ENCODE data around the gene GPC3.
A peak's percentile ranks its signal among the peaks of the same experiment; 100 is the strongest.
"Not testable (repeated sequence)": the region's sequence is repeated elsewhere in the genome, so short reads cannot be mapped to it uniquely, and the experiment has no call there.

The GPC3 gene

GRCh38 chrX:133834771-133835170 lies 150.6 kb downstream of the GPC3 start:
- DNase-seq: no peak

- no peak for DNase-seq
Observed at GRCh38 chrX:133819546-133819945, 165.8 kb downstream of the GPC3 start.

DNA sequence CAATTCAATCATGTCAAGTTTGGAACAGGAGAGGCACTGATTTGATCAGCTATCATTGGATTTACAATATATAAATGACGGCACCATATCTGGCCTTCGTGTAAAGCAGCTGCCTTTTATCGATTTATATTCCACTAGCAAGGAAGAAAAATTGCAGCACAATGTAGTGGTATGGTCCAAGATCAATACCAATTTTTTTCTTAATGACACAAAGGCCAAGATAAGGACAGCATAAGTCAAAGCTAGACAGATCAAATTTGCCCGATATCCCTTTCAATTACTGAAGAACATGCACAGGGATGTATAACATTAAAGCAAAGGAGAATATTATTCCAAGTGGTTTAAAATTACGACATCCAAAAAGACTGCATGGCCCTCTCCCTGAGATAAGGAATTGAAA lies 167.4 kb downstream of the GPC3 start:
- DNase-seq: no peak

DNA sequence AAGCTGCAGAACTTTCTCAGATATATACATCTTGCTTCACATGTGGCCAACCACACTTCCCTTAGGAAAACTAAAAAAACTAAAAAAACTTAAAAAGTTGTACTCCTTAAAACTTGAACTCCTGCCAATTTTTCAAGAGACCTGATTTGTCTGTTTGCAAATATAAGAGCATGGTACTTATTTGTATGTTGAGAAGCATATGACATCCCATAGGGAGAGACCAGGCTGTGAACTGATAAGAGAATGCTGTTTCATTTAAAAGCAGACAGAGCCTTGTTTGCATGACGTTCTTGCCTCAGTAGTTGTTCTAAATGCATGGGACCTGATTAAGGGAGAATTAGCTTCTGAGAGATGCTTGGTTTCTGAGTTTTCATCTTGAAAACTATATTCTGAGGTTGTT lies 169.9 kb downstream of the GPC3 start:
- DNase-seq: no peak

DNA sequence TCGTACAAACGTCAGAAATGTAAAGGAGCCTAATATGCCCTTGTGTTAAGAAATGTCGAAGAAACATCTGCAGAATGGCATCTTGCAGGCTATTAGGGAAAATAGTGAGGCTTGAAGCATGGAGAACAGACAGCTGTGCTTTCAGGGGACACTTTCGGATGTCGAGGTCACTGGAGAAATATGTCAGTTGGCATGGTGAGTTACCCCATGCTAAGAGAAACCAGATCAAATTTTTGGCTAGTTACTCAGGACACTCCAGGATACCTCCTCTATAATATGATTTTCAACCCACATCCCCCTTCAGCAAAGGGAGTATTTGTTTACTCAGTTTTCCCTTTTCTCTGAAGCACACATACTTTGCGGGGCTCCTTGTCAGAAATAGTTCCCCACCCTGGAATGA lies 171.4 kb downstream of the GPC3 start:
- DNase-seq: no peak

GRCh38 chrX:133812402-133812801 lies 173.0 kb downstream of the GPC3 start:
- no peak for DNase-seq

DNA sequence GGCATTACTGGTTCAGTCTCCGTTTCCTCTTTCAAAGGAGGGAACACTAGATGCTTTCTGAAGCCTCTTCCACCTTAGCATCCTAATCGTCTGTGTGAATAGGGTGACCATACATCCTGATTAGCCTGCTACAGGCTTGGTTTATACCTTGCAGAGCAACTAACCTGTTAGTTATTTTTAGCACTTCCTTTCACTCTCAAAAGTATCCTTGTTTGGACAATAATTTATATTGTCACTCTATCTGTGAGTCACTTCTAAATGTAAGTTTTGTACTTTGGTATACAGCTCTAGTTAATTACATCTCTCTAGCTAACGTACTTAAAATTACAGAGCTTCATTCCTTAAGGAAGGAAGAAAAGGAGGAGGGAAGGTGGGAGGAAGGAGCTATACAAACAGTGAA lies 174.5 kb downstream of the GPC3 start:
- DNase-seq: no peak

DNA sequence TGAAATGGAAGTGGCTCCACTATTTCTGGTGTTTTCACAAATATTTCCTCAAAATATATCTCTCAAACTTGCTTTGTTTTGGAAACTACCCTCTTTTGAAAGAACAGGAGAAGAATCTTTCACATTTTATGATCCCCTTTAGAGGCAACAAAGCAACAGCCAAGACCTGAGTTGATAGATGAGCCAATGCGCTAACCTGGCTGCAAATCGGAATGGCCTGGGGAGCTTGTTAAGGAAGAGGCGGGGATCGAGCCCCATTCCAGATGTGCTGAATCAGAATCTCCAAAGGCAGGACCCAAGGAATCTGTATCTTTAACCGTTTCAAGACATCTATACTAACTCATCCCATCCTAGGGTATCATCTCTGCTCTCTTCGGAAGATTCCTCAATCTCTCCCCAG lies 181.3 kb downstream of the GPC3 start:
- no peak for DNase-seq

GRCh38 chrX:133796282-133796681 lies 189.1 kb downstream of the GPC3 start:
- no peak for DNase-seq

GRCh38 chrX:133794126-133794525 lies 191.3 kb downstream of the GPC3 start:
- DNase-seq: no peak

DNA sequence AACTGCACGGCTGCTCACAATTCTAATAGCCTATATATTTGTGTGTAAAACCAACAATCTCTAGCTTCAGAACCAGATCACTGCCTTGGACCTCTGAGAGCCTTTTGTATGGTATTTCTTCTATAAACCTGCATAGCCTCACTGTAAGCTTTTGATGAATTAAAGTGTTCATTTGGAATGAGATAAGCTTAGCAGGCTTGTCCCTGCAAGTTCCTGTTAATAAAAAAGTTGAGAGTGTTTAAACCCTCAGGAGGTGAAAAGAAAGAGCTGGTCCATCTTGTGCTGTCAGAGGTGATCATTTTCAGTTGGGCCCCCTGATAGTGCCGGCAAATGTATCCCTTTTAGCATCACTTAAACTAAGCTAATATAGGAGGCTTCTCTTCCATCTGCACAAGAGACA lies 191.8 kb downstream of the GPC3 start:
- DNase-seq: no peak

- peak in 1 of 2 experiments; percentile 7 for DNase-seq
Observed at GRCh38 chrX:133792198-133792953, 193.0 kb downstream of the GPC3 start.

- no peak for DNase-seq
Observed at GRCh38 chrX:133789829-133790228, 195.6 kb downstream of the GPC3 start.

DNA sequence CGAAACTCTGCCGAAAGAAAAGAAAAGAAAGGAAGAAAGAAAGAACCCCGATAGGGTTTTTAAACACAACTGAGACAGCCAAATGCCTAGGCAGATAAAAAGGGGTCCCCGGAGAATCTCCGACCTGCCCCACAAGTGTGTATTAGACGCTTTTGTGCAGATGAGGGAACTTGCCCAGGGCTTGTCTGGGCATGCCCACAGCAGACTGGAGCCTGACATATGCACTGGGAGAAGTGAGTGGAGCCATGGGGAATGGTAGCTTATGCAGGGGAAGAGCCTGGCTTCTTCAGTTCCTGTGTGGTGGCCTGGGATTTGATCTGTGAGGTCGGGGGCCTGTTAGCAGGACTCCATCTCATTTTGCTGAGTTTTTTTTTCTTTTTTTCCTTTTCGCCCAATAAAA lies 199.0 kb downstream of the GPC3 start:
- no peak for DNase-seq

DNA sequence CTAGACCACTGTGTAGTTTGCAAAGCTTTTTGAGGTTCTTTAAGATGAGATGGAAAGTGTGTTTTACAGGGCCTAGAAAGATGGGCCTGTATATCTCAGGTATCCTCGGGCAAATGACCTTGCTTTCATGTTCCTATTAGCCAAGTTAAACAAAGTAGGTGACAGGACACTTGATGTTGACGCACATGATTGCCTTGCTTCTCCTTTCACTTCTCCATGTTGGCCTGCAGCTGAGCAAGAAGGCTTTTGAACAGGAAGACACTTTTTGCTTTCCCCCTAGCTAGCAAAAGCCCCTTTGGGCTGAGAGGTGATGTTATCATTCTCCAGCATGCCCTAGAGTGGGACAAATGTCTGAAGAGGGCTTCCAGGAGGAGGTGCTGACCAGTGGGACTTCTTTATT lies 202.1 kb downstream of the GPC3 start:
- no peak for DNase-seq

DNA sequence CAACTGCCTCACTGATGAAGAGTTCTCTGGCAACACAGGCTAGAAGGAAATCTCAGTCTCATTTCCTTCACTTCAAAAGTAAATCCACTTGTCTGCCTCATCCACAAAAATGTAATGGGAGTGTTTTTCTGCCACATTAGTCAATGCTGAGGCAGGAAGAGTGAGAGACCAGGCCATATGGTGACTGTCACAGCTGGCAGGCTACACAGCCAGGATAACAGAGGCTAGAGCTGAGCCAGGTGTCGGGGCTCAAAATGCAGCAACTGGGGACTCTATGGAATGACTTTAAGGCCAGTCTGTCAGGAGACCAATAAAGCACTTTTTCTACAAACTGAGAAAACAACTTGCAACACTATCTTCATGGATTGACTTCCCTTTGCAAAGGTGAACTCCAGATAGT lies 204.2 kb downstream of the GPC3 start:
- no peak for DNase-seq

GRCh38 chrX:133776072-133776471 lies 209.3 kb downstream of the GPC3 start:
- no peak for DNase-seq

DNA sequence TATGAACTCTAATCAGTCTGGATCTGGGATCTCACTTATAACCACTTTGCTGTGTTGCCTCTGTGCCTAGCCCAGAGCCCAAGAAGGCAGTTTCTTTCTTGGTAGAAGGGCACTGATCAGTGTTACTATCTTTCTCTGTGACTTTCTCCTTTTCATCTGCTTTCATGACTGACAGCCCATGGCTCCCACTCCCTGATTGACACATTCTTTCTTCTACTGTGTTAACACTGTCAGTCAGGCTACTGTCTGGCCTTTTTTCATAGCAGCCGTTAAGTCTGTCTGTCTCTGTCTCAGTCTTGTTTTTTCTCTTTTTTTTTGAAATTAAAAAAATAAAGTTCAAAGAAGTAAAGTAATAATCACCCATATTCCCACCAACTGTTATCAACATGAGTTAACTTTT lies 210.6 kb downstream of the GPC3 start:
- DNase-seq: no peak

DNA sequence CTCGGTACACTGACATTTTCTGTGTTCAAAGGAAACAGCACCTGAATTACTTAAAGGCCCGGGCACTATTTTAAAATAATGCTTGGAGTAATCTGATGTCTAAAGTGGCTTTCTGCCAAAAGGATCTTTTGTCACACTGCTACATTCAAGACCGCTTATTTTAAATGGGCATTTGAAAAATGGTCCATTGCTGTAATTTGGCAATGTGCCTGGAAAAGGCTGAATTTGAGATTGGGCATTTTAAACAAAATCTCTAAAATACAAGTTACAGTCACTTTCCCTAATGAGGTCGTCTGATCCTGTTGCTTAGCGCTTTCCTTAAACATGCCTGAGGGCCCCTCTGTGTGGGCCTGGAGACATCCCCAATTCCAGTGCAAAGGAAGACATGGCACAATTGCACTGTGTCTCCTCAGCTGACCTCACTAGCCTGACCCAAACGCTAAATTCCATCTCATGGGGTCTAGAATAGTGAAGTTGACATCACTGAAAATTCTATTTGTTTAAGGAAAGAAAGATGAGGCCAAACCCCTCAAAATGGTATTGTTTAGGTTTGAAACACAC lies 214.2 kb downstream of the GPC3 start:
- DNase-seq: no peak

GRCh38 chrX:133762976-133763548 lies 222.3 kb downstream of the GPC3 start:
- DNase-seq: not testable (repeated sequence)

DNA sequence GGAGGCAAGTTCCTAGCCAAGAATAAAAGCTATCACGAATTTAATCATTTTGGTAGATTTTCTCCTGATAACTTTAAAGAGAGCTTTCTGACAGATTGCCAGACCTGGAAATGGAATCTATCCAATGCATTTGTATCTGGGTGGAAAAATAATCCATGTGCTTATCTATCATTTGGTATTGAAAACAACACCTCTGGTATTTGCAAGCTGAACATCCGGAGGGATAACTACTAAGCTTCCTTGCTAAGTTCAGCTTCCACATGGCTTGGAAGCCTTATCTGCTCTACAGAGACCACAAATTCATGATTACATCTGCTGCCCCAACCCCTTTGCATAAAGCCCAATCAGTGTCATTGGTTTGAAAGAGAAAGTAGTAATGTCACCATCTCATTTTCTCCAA lies 230.7 kb downstream of the GPC3 start:
- DNase-seq: no peak

- DNase-seq: peak; percentile 6 to 33
Observed at GRCh38 chrX:133749951-133750350, 235.4 kb downstream of the GPC3 start.

- no peak for DNase-seq
Observed at GRCh38 chrX:133749370-133749769, 236.0 kb downstream of the GPC3 start.

DNA sequence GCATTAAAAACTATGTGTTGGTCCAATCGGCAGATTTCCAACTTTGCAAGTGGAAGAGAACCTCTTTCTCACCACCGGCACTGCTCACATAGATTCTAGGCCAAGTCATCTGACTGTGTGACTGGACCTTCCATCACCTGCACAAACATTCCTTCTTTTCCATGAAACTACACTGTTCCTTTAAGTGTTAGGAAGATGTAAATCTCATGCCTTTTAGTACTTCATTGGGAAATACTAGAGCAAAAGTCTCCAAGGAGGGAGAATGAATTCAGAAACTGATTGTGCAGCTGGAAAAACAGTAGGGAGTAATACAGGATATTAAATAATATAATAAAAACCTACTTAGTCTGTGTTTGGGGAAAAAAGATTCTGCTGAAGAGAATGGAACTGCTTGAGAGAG lies 238.2 kb downstream of the GPC3 start:
- DNase-seq: no peak

DNA sequence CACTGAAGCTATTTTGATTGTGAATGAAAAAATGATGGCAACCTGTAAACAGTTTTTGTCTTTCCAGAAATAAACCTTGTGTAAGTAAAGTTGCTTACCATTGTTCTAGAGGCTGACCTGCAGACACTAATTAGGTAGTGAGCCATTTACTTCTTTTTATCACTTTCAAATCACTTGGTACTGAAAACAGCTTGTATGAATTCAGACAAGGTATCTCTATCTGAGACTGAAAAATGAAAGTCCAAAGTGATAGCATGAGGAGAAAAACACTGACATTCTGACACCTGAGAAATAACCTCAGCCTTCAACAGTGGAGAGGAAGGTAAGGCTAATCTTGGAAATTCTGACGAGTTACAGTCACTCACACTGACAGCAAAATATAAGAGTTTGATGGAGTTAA lies 238.8 kb downstream of the GPC3 start:
- DNase-seq: no peak

Data from NCI-H187 (cell line).